OCI-LY3 (cell line): ENCODE data around the gene UBXN2A.

Source experiments
- CTCF ChIP-seq: fragments of 200-600, 300-600 bp; sonication (generic); IDR thresholded peaks from 2 replicates; pipeline ENCODE4 v1.5.1; 2014; ENCODE audit warnings: antibody characterized with exemption, low read length, low read depth
- EZH2phosphoT487 ChIP-seq: fragments of 200-600 bp; shearing (Covaris generic); IDR thresholded peaks from 2 replicates; pipeline ENCODE4 v1.6.1; 2018; ENCODE audit warnings: antibody characterized with exemption, mixed run types, low read depth

- TF ChIP-seq EZH2phosphoT487: no peak
- TF ChIP-seq CTCF: no peak
These were observed 7.1 kb downstream of the UBXN2A start for GRCh38 chr2:23947350-23947749.
